ENCODE results near the gene CLCN5.

DNA sequence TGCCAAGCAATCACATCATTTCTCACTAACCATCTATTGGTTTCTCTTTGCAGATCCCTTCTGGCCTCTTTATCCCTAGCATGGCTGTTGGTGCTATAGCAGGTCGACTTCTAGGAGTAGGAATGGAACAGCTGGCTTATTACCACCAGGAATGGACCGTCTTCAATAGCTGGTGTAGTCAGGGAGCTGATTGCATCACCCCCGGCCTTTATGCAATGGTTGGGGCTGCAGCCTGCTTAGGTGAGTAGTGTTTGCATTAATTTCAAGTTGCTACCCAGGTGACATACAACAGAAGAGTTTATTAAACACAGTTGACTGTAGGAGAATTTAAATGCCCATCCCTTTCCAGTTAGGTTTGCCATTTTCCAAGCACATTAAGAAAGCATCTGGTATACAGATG is 166.2 kb downstream of the CLCN5 start:
- TF ChIP-seq, protein P1, sequence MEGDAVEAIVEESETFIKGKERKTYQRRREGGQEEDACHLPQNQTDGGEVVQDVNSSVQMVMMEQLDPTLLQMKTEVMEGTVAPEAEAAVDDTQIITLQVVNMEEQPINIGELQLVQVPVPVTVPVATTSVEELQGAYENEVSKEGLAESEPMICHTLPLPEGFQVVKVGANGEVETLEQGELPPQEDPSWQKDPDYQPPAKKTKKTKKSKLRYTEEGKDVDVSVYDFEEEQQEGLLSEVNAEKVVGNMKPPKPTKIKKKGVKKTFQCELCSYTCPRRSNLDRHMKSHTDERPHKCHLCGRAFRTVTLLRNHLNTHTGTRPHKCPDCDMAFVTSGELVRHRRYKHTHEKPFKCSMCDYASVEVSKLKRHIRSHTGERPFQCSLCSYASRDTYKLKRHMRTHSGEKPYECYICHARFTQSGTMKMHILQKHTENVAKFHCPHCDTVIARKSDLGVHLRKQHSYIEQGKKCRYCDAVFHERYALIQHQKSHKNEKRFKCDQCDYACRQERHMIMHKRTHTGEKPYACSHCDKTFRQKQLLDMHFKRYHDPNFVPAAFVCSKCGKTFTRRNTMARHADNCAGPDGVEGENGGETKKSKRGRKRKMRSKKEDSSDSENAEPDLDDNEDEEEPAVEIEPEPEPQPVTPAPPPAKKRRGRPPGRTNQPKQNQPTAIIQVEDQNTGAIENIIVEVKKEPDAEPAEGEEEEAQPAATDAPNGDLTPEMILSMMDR (IDR thresholded peaks at IDR 0.05), result no peak
- no peak for TF ChIP-seq POLR2A (IDR thresholded peaks at IDR 0.05)
